ENCODE results near the gene FIGN.

Gene FIGN

DNA sequence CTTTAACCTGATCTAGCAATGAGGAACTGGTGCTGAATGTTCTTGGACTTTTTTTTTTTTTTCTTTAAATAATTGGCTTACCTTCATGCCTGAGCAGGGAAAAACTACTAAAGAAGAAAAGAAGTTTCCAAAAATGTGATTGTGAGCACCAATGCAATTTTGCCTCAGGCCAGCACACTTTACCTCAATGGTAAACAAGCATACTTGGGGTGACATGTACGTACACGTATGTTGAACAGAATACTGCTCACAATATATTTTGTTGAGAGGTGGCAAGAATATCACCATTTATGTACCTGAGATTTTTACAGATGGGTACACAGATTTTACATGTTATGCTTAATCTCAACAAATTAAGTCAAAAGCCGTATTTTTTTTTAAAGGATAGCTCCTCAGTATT is 144.3 kb downstream of the FIGN start:
- Histone ChIP-seq H3K9ac (ENCODE audit: low read depth in 1 of 2, low read length in 2 of 2) (no peak overlapping the region), H3K4me3 (ENCODE audit: low read depth in 1 of 2, low read length in 2 of 2) (no peak overlapping the region), H3K4me1 (ENCODE audit: control insufficient read depth in 1 of 2, insufficient read depth in 2 of 2, low read length in 2 of 2) (no peaks in the 10 kb centered on the region)

DNA sequence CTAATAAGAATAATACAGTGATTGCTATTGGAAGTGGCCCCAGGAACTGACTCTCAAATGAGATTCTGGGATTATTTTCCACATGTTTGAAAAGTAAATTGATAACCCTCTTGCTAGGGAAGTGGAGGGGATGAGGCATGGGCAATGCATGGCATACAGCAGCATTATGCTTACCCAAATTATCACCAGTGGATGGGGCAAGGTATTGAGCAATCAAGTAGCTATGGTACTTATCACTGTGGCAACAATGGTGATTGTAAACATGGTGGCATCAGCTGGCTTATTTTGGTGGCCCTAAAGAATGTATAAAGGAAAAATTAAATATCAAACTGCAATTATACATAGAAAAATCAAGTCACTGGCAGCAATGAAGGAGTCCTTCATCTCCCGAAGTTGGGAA is 155.1 kb downstream of the FIGN start:
- H3K4me1 ChIP-seq (ENCODE audit: control insufficient read depth in 1 of 2, insufficient read depth in 2 of 2, low read length in 2 of 2): no peaks in the 10 kb centered on the region
- no peaks in the 10 kb centered on the region for H3K9me3 ChIP-seq (ENCODE audit: control insufficient read depth in 1 of 2, low read length in 2 of 2)
- H3K36me3 ChIP-seq (ENCODE audit: control insufficient read depth in 1 of 2, insufficient read depth in 2 of 2, low read length in 2 of 2): no peaks in the 10 kb centered on the region
- no peak overlapping the region for H3K27ac ChIP-seq (ENCODE audit: low read depth, low read length)
- no peak overlapping the region for H3K9ac ChIP-seq (ENCODE audit: low read depth in 1 of 2, low read length in 2 of 2)
- H3K27me3 ChIP-seq (ENCODE audit: control insufficient read depth in 1 of 2, insufficient read depth in 2 of 2, low read length in 2 of 2): no peaks in the 10 kb centered on the region
- H3K4me3 ChIP-seq (ENCODE audit: low read depth in 1 of 2, low read length in 2 of 2): no peak overlapping the region

More for the DNA sequence above, 144.3 kb downstream of the FIGN start:
- Histone ChIP-seq H3K9me3 (ENCODE audit: control insufficient read depth in 1 of 2, low read length in 2 of 2) (no peaks in the 10 kb centered on the region), H3K27me3 (ENCODE audit: control insufficient read depth in 1 of 2, insufficient read depth in 2 of 2, low read length in 2 of 2) (no peaks in the 10 kb centered on the region), H3K27ac (ENCODE audit: low read depth, low read length) (no peak overlapping the region), H3K36me3 (ENCODE audit: control insufficient read depth in 1 of 2, insufficient read depth in 2 of 2, low read length in 2 of 2) (no peaks in the 10 kb centered on the region)

DNA sequence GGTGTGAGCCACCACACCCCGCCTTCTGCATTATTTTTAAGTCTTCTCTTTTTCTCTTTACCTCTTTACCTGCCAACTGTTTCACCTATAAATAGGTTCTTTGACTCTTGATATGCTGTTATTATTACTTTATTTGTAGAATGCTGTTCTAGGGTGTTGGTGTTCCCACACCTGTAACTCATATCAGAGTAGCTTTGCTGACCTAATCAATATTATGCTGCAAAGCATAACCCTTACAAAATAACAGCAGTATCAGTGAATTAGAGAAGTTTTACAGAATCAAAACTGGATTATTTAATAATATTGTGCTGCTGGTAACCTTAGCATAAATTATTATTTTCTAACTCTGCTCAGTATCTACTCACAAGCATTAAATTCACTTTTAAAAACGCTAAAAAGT is 161.5 kb downstream of the FIGN start:
- no peaks in the 10 kb centered on the region for H3K9me3 ChIP-seq (ENCODE audit: control insufficient read depth in 1 of 2, low read length in 2 of 2)
- no peaks in the 10 kb centered on the region for H3K36me3 ChIP-seq (ENCODE audit: control insufficient read depth in 1 of 2, insufficient read depth in 2 of 2, low read length in 2 of 2)
- H3K4me1 ChIP-seq (ENCODE audit: control insufficient read depth in 1 of 2, insufficient read depth in 2 of 2, low read length in 2 of 2): no peaks in the 10 kb centered on the region
- H3K4me3 ChIP-seq (ENCODE audit: low read depth in 1 of 2, low read length in 2 of 2): no peak overlapping the region
- H3K27ac ChIP-seq (ENCODE audit: low read depth, low read length): no peak overlapping the region
- H3K9ac ChIP-seq (ENCODE audit: low read depth in 1 of 2, low read length in 2 of 2): no peak overlapping the region
- no peaks in the 10 kb centered on the region for H3K27me3 ChIP-seq (ENCODE audit: control insufficient read depth in 1 of 2, insufficient read depth in 2 of 2, low read length in 2 of 2)

DNA sequence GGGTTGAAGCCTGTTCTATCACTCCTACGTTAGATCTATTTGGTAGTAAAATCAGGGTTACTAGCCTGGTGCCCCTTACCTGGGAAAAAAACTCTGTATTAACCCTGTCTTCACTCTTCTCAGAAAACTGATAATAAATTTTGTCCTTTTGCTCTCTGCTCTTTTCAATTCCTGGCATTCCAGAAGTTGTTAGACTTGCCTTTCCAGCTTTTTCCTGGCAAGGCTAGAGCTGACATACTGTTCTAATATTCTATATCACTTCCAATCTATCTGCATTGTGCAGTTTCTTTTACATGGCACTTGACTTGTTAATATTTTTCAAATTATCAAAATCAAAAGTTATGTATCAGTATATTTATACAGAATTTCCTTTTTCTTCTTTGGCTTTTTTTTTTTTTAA is 162.2 kb downstream of the FIGN start:
- Histone ChIP-seq H3K27ac (ENCODE audit: low read depth, low read length) (no peak overlapping the region), H3K9me3 (ENCODE audit: control insufficient read depth in 1 of 2, low read length in 2 of 2) (no peaks in the 10 kb centered on the region)

DNA sequence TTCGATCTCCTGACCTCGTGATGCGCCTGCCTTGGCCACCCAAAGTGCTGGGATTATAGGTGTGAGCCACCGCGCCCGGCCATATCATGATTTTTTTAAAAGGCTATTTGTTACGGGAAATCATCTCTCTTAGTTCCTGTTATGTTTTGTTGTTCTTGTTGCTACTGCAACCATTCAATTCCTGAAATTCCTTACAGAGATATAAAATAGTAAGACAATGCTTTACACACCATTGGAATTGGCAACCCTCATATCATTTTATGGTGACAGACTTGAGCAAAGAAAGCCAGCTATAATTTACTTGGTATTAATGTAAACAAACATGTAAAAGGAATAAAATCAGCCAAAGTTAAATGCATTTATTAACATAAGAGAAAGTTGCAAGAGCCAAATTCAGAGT is 163.0 kb downstream of the FIGN start:
- Histone ChIP-seq H3K4me3 (ENCODE audit: low read depth in 1 of 2, low read length in 2 of 2) (no peak overlapping the region), H3K9me3 (ENCODE audit: control insufficient read depth in 1 of 2, low read length in 2 of 2) (no peaks in the 10 kb centered on the region), H3K36me3 (ENCODE audit: control insufficient read depth in 1 of 2, insufficient read depth in 2 of 2, low read length in 2 of 2) (no peaks in the 10 kb centered on the region), H3K27me3 (ENCODE audit: control insufficient read depth in 1 of 2, insufficient read depth in 2 of 2, low read length in 2 of 2) (no peaks in the 10 kb centered on the region), H3K4me1 (ENCODE audit: control insufficient read depth in 1 of 2, insufficient read depth in 2 of 2, low read length in 2 of 2) (no peaks in the 10 kb centered on the region), H3K9ac (ENCODE audit: low read depth in 1 of 2, low read length in 2 of 2) (no peak overlapping the region), H3K27ac (ENCODE audit: low read depth, low read length) (no peak overlapping the region)

More for the DNA sequence above, 162.2 kb downstream of the FIGN start:
- Histone ChIP-seq H3K9ac (ENCODE audit: low read depth in 1 of 2, low read length in 2 of 2) (no peak overlapping the region), H3K4me3 (ENCODE audit: low read depth in 1 of 2, low read length in 2 of 2) (no peak overlapping the region), H3K4me1 (ENCODE audit: control insufficient read depth in 1 of 2, insufficient read depth in 2 of 2, low read length in 2 of 2) (no peaks in the 10 kb centered on the region), H3K36me3 (ENCODE audit: control insufficient read depth in 1 of 2, insufficient read depth in 2 of 2, low read length in 2 of 2) (no peaks in the 10 kb centered on the region), H3K27me3 (ENCODE audit: control insufficient read depth in 1 of 2, insufficient read depth in 2 of 2, low read length in 2 of 2) (no peaks in the 10 kb centered on the region)

DNA sequence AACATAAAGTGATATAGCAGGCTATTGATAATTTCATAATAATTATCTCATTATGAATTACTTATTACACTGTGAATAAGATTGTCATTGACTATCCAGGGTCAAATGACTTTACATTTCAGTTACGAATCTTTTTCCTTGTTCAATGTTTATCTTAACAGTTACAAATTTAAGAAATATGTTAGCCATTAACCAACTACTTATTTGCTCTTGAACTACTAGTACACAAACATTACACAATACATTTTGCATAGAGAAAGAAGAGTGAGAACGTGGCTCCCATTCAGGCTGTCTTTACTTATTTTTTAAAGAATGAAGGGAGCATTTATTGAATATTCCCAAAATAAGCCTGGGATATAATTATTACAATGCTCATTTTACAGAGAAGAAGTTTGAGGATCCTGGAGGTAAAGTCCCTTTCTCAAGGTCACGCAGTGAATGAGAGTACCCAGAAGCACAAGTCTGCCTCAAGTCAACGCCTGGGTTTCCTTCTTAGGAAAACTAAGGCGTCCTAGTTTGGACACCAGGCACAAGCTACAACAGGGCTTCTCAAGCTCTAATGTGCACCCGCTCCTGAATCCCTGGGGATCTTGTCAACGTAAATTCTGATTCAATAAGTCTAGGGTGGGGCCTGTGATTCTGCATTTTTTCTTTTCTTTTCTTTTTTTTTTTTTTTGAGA is 164.2 kb downstream of the FIGN start:
- H3K36me3 ChIP-seq (ENCODE audit: control insufficient read depth in 1 of 2, insufficient read depth in 2 of 2, low read length in 2 of 2): no peaks in the 10 kb centered on the region
- H3K27me3 ChIP-seq (ENCODE audit: control insufficient read depth in 1 of 2, insufficient read depth in 2 of 2, low read length in 2 of 2): no peaks in the 10 kb centered on the region
- H3K4me1 ChIP-seq (ENCODE audit: control insufficient read depth in 1 of 2, insufficient read depth in 2 of 2, low read length in 2 of 2): no peaks in the 10 kb centered on the region
- no peak overlapping the region for H3K27ac ChIP-seq (ENCODE audit: low read depth, low read length)
- no peak overlapping the region for H3K4me3 ChIP-seq (ENCODE audit: low read depth in 1 of 2, low read length in 2 of 2)
- no peaks in the 10 kb centered on the region for H3K9me3 ChIP-seq (ENCODE audit: control insufficient read depth in 1 of 2, low read length in 2 of 2)
- H3K9ac ChIP-seq (ENCODE audit: low read depth in 1 of 2, low read length in 2 of 2): no peak overlapping the region

GRCh38 chr2:163570391-163570790 is 165.4 kb downstream of the FIGN start:
- Histone ChIP-seq H3K27ac (ENCODE audit: low read depth, low read length) (no peak overlapping the region), H3K9me3 (ENCODE audit: control insufficient read depth in 1 of 2, low read length in 2 of 2) (no peaks in the 10 kb centered on the region), H3K36me3 (ENCODE audit: control insufficient read depth in 1 of 2, insufficient read depth in 2 of 2, low read length in 2 of 2) (no peaks in the 10 kb centered on the region), H3K27me3 (ENCODE audit: control insufficient read depth in 1 of 2, insufficient read depth in 2 of 2, low read length in 2 of 2) (no peaks in the 10 kb centered on the region), H3K9ac (ENCODE audit: low read depth in 1 of 2, low read length in 2 of 2) (no peak overlapping the region), H3K4me1 (ENCODE audit: control insufficient read depth in 1 of 2, insufficient read depth in 2 of 2, low read length in 2 of 2) (no peaks in the 10 kb centered on the region), H3K4me3 (ENCODE audit: low read depth in 1 of 2, low read length in 2 of 2) (no peak overlapping the region)

- Histone ChIP-seq H3K9ac (ENCODE audit: low read depth in 1 of 2, low read length in 2 of 2) (no peak overlapping the region), H3K4me1 (ENCODE audit: control insufficient read depth in 1 of 2, insufficient read depth in 2 of 2, low read length in 2 of 2) (no peaks in the 10 kb centered on the region), H3K36me3 (ENCODE audit: control insufficient read depth in 1 of 2, insufficient read depth in 2 of 2, low read length in 2 of 2) (no peaks in the 10 kb centered on the region), H3K4me3 (ENCODE audit: low read depth in 1 of 2, low read length in 2 of 2) (no peak overlapping the region), H3K9me3 (ENCODE audit: control insufficient read depth in 1 of 2, low read length in 2 of 2) (no peaks in the 10 kb centered on the region), H3K27ac (ENCODE audit: low read depth, low read length) (no peak overlapping the region), H3K27me3 (ENCODE audit: control insufficient read depth in 1 of 2, insufficient read depth in 2 of 2, low read length in 2 of 2) (no peaks in the 10 kb centered on the region)
Observed at GRCh38 chr2:163565192-163565591, 170.6 kb downstream of the FIGN start.

DNA sequence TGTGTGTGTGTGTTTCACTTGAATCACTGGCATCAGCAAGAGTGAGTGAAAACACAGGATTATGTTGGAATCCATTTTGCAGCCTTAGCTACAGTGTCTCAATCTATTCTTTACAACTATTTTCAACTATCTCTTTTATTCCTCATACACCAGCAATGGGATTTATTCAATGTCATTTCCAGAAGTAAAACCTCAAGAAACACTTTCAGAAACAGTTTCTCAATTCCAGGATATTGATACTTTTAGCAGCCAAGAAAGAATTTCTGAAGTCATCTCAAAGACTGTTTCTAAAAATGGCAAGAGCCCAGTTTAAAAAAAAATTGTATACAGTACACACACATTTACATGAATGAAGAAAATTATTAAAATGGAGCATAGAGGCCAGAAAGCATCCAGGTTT is 171.6 kb downstream of the FIGN start:
- Histone ChIP-seq H3K4me1 (ENCODE audit: control insufficient read depth in 1 of 2, insufficient read depth in 2 of 2, low read length in 2 of 2) (no peaks in the 10 kb centered on the region), H3K27ac (ENCODE audit: low read depth, low read length) (no peak overlapping the region), H3K9me3 (ENCODE audit: control insufficient read depth in 1 of 2, low read length in 2 of 2) (no peaks in the 10 kb centered on the region), H3K4me3 (ENCODE audit: low read depth in 1 of 2, low read length in 2 of 2) (no peak overlapping the region), H3K9ac (ENCODE audit: low read depth in 1 of 2, low read length in 2 of 2) (no peak overlapping the region), H3K36me3 (ENCODE audit: control insufficient read depth in 1 of 2, insufficient read depth in 2 of 2, low read length in 2 of 2) (no peaks in the 10 kb centered on the region), H3K27me3 (ENCODE audit: control insufficient read depth in 1 of 2, insufficient read depth in 2 of 2, low read length in 2 of 2) (no peaks in the 10 kb centered on the region)

- Histone ChIP-seq H3K4me1 (ENCODE audit: control insufficient read depth in 1 of 2, insufficient read depth in 2 of 2, low read length in 2 of 2) (no peaks in the 10 kb centered on the region), H3K4me3 (ENCODE audit: low read depth in 1 of 2, low read length in 2 of 2) (no peak overlapping the region), H3K27me3 (ENCODE audit: control insufficient read depth in 1 of 2, insufficient read depth in 2 of 2, low read length in 2 of 2) (no peaks in the 10 kb centered on the region), H3K9ac (ENCODE audit: low read depth in 1 of 2, low read length in 2 of 2) (no peak overlapping the region), H3K9me3 (ENCODE audit: control insufficient read depth in 1 of 2, low read length in 2 of 2) (no peaks in the 10 kb centered on the region), H3K27ac (ENCODE audit: low read depth, low read length) (no peak overlapping the region), H3K36me3 (ENCODE audit: control insufficient read depth in 1 of 2, insufficient read depth in 2 of 2, low read length in 2 of 2) (no peaks in the 10 kb centered on the region)
Observed at GRCh38 chr2:163563336-163563735, 172.5 kb downstream of the FIGN start.
